PC-9 (cell line): ENCODE results near the gene CCNI2. TPM values are rescaled to one million over a fixed set of nuclear protein-coding genes. Genes with fewer than 3 reads are reported as not detected.
A peak's percentile ranks its signal among the peaks of the same experiment; 100 is the strongest.

Experiments
- Bru-seq: library from RNA; stranded (reverse); fragments of 400-500 nt; gene quantifications from one replicate; lab custom pipeline; 2021; lab: Mats Ljungman, UMichigan
- BruChase-seq, 2 experiments: library from RNA; stranded (reverse); fragments of 400-500 nt; gene quantifications; one replicate each; lab custom pipeline; 2021; lab: Mats Ljungman, UMichigan
- BruUV-seq: library from RNA; stranded (reverse); fragments of 400-500 nt; replicated peaks from 2 replicates; lab custom pipeline; 2021; lab: Mats Ljungman, UMichigan
- CTCF ChIA-PET: fragments of 300-600 bp; sonication (Branson Sonifier 250); formaldehyde crosslinking; loops from one replicate; lab custom pipeline; 2022; ENCODE audit warnings: antibody characterized with exemption; lab: Charles Lee
- POLR2A ChIA-PET: fragments of 300-600 bp; sonication (Branson Sonifier 250); formaldehyde crosslinking; loops from one replicate; lab custom pipeline; 2022; ENCODE audit warnings: antibody characterized with exemption; ENCODE audit not compliant: unreplicated experiment; lab: Charles Lee
- DNase-seq, 2 experiments: peaks; one replicate each; pipeline versions ENCODE4 v3.0.0 to v3.0.0-alpha.2; 2015 to 2022; ENCODE audit warnings: mixed read lengths in 1 of 2
- H2AFZ ChIP-seq: fragments of 200-600 bp; sonication (generic); 2 replicates; pipeline ENCODE4 v1.8.1; 2017; ENCODE audit warnings: antibody characterized with exemption
- H3F3A ChIP-seq: fragments of 200-600 bp; sonication (generic); 2 replicates; pipeline ENCODE4 v1.8.1; 2017; ENCODE audit warnings: antibody characterized with exemption, mild to moderate bottlenecking, low read depth; ENCODE audit not compliant: insufficient read depth
- H3K27ac ChIP-seq: fragments of 200-600 bp; sonication (generic); 2 replicates; pipeline ENCODE4 v1.6.1; 2016; ENCODE audit warnings: mixed run types
- H3K27me3 ChIP-seq: fragments of 200-600 bp; sonication (generic); 2 replicates; pipeline ENCODE4 v1.6.1; 2016; ENCODE audit warnings: low read depth, mixed run types; ENCODE audit not compliant: insufficient read depth
- H3K36me3 ChIP-seq: fragments of 200-600 bp; sonication (generic); 2 replicates; pipeline ENCODE4 v1.6.1; 2016; ENCODE audit warnings: low read depth, mixed run types
- H3K4me1 ChIP-seq: fragments of 200-600 bp; sonication (generic); replicated peaks from 2 replicates; pipeline ENCODE4 v1.6.1; 2016; ENCODE audit warnings: mixed run types; ENCODE audit not compliant: insufficient read depth
- H3K4me2 ChIP-seq: fragments of 200-600 bp; sonication (generic); 2 replicates; pipeline ENCODE4 v1.6.1; 2017; ENCODE audit warnings: mixed run types
- H3K4me3 ChIP-seq: fragments of 200-600 bp; sonication (generic); 2 replicates; pipeline ENCODE4 v1.6.1; 2016; ENCODE audit warnings: mixed run types
- H3K79me2 ChIP-seq: fragments of 200-600 bp; sonication (generic); 2 replicates; pipeline ENCODE4 v1.6.1; 2017; ENCODE audit warnings: low read depth, mixed run types
- H3K9me2 ChIP-seq: fragments of 200-600 bp; sonication (generic); 2 replicates; pipeline ENCODE4 v1.8.1; 2017; ENCODE audit warnings: mild to moderate bottlenecking; ENCODE audit not compliant: insufficient read depth
- H3K9me3 ChIP-seq: fragments of 200-600 bp; sonication (generic); 2 replicates; pipeline ENCODE4 v1.8.1; 2016; ENCODE audit warnings: low read depth; ENCODE audit not compliant: insufficient read depth
- H4K20me1 ChIP-seq: fragments of 200-600 bp; sonication (generic); 2 replicates; pipeline ENCODE4 v1.8.1; 2017; ENCODE audit not compliant: insufficient read depth
- CTCF ChIP-seq: fragments of 200-600 bp; sonication (generic); conservative IDR thresholded peaks from 2 replicates; pipeline ENCODE4 v1.6.1; 2017; ENCODE audit warnings: mixed run types, antibody characterized with exemption, mild to moderate bottlenecking, moderate library complexity
- EZH2 ChIP-seq: fragments of 200-600 bp; sonication (generic); IDR thresholded peaks from 2 replicates; pipeline ENCODE4 v1.8.0; 2017; ENCODE audit warnings: antibody characterized with exemption, low read depth
- intact Hi-C: fragments of 100-400 bp; cut with micrococcal nuclease; formaldehyde crosslinking; loops from one replicate; pipeline ENCODE4 v1.10.0; 2022; ENCODE audit not compliant: unreplicated experiment
- long read RNA-seq: library from polyadenylated mRNA; stranded (forward); transcript quantifications from one replicate; pipeline ENCODE4 v2.0.0, GENCODE V29; 2022
- total RNA-seq: library from RNA; stranded (reverse); gene quantifications from 2 replicates; pipeline ENCODE4 v1.2.3, GENCODE V29; 2021

The CCNI2 gene
- total RNA-seq (1.2 and 1.7 TPM in 2 replicates), Bru-seq, nascent RNA (percentile 19 among the genes with signal in this experiment), BruChase-seq, experiment 1, labeled RNA remaining after a 2-hour chase (percentile 8 among the genes with signal in this experiment), BruChase-seq, experiment 2, labeled RNA remaining after a 6-hour chase (percentile 13 among the genes with signal in this experiment)
- long read RNA-seq: 0 reads

GRCh38 chr5:132746954-132747615, at the start of gene CCNI2:
TSS of gene CCNI2 (plus strand) at chr5:132747426. CDS start at chr5:132747496, 70 bp downstream.
- ChIA-PET POLR2A (interaction anchor here (0.7 kb wide), 1 partner anchor 77 kb away, joined by 4 read pairs; no protein-coding TSS in a partner anchor), CTCF (interaction anchor here (1.5 kb wide), 1 partner anchor 73 kb away, joined by 3 read pairs; no protein-coding TSS in a partner anchor)
- Histone ChIP-seq H3K4me1 (no peaks in the 10 kb centered on the region), H2AFZ (peak within 1 kb of the TSS; percentile 71), H4K20me1 (no peaks in the 10 kb centered on the region), H3K27me3 (no peaks in the 10 kb centered on the region), H3K79me2 (no peaks in the 10 kb centered on the region), H3K9me2 (no peaks in the 10 kb centered on the region), H3K4me2 (peak within 1 kb of the TSS; percentile 87), H3K4me3 (peak within 1 kb of the TSS; percentile 59), H3K27ac (no peak within 1 kb of the TSS), H3K9me3 (no peaks in the 10 kb centered on the region), H3F3A (peaks cover 5% of the 10 kb centered on the region; the same call in 1 of the 2 replicates), H3K36me3 (no peaks in the 10 kb centered on the region)
- TF ChIP-seq CTCF (peak; percentile 41; the same call in 1 of the 2 replicates), EZH2 (no peak)
- intact Hi-C loops: loop anchor here (2.0 kb wide), 1 partner anchor 74 kb away; no protein-coding TSS in a partner anchor
- no TSS peak for BruUV-seq
- peak in 1 of 2 experiments; percentile 55 for DNase-seq

GRCh38 chr5:132704875-132705274, 42.4 kb upstream of the CCNI2 start:
- Histone ChIP-seq H2AFZ (no peak overlapping the region), H3K9me3 (no peaks in the 10 kb centered on the region), H3K4me2 (no peak overlapping the region), H3K4me3 (no peak overlapping the region), H3K36me3 (peaks cover 21% of the 10 kb centered on the region), H3K27ac (no peak overlapping the region), H3F3A (peaks cover 4% of the 10 kb centered on the region; the same call in 1 of the 2 replicates), H3K79me2 (no peaks in the 10 kb centered on the region), H3K9me2 (no peaks in the 10 kb centered on the region), H3K27me3 (no peaks in the 10 kb centered on the region), H4K20me1 (no peaks in the 10 kb centered on the region; the same call in 1 of the 2 replicates), H3K4me1 (no peaks in the 10 kb centered on the region)
- intact Hi-C loops: loop anchor here (10.0 kb wide), 2 partner anchors 80 to 180 kb away; no protein-coding TSS in a partner anchor
- TF ChIP-seq CTCF: no peak
- no peak for TF ChIP-seq EZH2
- BruUV-seq: no TSS peak
- POLR2A ChIA-PET: no interaction called here
- DNase-seq: no peak
- CTCF ChIA-PET: interaction anchor here (0.7 kb wide), 1 partner anchor 112 kb away, joined by 3 read pairs; no protein-coding TSS in a partner anchor

GRCh38 chr5:132708645-132709044, 38.6 kb upstream of the CCNI2 start:
- no peak for DNase-seq
- H3K79me2 ChIP-seq: no peaks in the 10 kb centered on the region
- H3K4me2 ChIP-seq: no peak overlapping the region
- H3F3A ChIP-seq: peaks cover 4% of the 10 kb centered on the region; the same call in 1 of the 2 replicates
- no peaks in the 10 kb centered on the region for H3K27me3 ChIP-seq
- no TSS peak for BruUV-seq
- CTCF ChIA-PET: interaction anchor here (0.6 kb wide), 2 partner anchors 11 to 113 kb away, joined by 3 to 18 read pairs; no protein-coding TSS in a partner anchor
- TF ChIP-seq CTCF: no peak
- no peak for TF ChIP-seq EZH2
- no peak overlapping the region for H3K4me3 ChIP-seq
- no peak overlapping the region for H3K27ac ChIP-seq
- intact Hi-C loops: loop anchor here (10.0 kb wide), 2 partner anchors 84 to 184 kb away; no protein-coding TSS in a partner anchor
- H3K4me1 ChIP-seq: no peaks in the 10 kb centered on the region
- no peaks in the 10 kb centered on the region for H3K9me3 ChIP-seq
- no peak overlapping the region for H2AFZ ChIP-seq
- H3K9me2 ChIP-seq: no peaks in the 10 kb centered on the region
- no peaks in the 10 kb centered on the region; the same call in 1 of the 2 replicates for H4K20me1 ChIP-seq
- POLR2A ChIA-PET: no interaction called here
- H3K36me3 ChIP-seq: peaks cover 5% of the 10 kb centered on the region; the same call in 1 of the 2 replicates
